HG03565 (cell line): ENCODE measurements around the gene MYO1D.

Experiments
- ATAC-seq: cut with Tn5 transposase; IDR thresholded peaks from one replicate; pipeline ENCODE4 v1.9.1; 2021; ENCODE audit warnings: mild to moderate bottlenecking, moderate library complexity; ENCODE audit not compliant: unreplicated experiment

Gene MYO1D

GRCh38 chr17:32444301-32445073 lies 432.4 kb downstream of the MYO1D start, which contains the start of gene PSMD11:
PSMD11 (plus strand) TSS chr17:32444510; CDS start chr17:32444524, 14 bp downstream.
- peak; percentile 89 for ATAC-seq

- ATAC-seq, result no peak
Observed at GRCh38 chr17:32443827-32444300, 433.1 kb downstream of the MYO1D start.
